ENCODE measurements around the gene CPN1.
A peak's percentile ranks its signal among the peaks of the same experiment; 100 is the strongest.

Gene CPN1

DNA sequence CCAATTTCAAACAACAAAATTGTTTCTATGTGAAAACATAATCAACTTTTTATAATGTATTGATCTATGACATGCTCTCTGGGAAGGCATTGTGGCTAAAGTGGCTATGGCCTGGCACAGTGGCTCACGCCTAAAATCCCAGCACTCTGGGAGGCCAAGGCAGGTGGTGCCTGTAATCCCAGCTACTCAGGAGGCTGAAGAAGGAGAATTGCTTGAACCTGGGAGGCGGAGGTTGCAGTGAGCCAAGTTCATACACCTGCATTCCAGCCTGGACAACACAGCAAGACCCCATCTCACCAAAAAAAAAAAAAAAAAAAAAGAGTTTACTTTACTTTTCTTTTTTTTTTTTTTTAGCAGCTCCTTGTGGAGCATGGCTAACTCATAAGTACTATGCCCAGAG is 38.9 kb upstream of the CPN1 start:
- TF ChIP-seq, protein P1, sequence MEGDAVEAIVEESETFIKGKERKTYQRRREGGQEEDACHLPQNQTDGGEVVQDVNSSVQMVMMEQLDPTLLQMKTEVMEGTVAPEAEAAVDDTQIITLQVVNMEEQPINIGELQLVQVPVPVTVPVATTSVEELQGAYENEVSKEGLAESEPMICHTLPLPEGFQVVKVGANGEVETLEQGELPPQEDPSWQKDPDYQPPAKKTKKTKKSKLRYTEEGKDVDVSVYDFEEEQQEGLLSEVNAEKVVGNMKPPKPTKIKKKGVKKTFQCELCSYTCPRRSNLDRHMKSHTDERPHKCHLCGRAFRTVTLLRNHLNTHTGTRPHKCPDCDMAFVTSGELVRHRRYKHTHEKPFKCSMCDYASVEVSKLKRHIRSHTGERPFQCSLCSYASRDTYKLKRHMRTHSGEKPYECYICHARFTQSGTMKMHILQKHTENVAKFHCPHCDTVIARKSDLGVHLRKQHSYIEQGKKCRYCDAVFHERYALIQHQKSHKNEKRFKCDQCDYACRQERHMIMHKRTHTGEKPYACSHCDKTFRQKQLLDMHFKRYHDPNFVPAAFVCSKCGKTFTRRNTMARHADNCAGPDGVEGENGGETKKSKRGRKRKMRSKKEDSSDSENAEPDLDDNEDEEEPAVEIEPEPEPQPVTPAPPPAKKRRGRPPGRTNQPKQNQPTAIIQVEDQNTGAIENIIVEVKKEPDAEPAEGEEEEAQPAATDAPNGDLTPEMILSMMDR (IDR thresholded peaks at IDR 0.05; ENCODE audit: insufficient read depth, low read depth, low read length, missing control alignments) = no peak
- no peak for DNase-seq (ENCODE audit: low read depth)
- no peak overlapping the region for H3K4me3 ChIP-seq (ENCODE audit: low read length)

DNA sequence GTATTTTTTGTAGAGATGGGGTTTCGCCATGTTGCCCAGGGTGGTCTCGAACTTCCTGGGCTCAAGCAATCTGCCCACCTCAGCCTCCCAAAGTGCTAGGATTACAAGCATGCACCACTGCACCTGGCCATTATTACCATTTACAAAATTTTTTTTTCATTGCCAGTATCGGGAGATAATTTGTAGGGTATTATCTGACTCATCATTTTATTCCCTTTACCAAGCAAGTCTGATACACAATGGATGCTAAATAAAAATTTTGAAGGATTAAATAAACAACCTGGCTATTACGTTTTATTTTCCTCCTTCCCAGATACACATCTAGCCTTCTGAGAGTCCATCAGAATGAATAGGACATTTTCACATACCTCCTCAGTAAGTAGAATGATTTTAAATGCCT is 38.1 kb upstream of the CPN1 start:
- TF ChIP-seq, protein P1 (IDR thresholded peaks at IDR 0.05; ENCODE audit: insufficient read depth, low read depth, low read length, missing control alignments) = no peak
- no peak for DNase-seq (ENCODE audit: low read depth)
- H3K4me3 ChIP-seq (ENCODE audit: low read length) = no peak overlapping the region

DNA sequence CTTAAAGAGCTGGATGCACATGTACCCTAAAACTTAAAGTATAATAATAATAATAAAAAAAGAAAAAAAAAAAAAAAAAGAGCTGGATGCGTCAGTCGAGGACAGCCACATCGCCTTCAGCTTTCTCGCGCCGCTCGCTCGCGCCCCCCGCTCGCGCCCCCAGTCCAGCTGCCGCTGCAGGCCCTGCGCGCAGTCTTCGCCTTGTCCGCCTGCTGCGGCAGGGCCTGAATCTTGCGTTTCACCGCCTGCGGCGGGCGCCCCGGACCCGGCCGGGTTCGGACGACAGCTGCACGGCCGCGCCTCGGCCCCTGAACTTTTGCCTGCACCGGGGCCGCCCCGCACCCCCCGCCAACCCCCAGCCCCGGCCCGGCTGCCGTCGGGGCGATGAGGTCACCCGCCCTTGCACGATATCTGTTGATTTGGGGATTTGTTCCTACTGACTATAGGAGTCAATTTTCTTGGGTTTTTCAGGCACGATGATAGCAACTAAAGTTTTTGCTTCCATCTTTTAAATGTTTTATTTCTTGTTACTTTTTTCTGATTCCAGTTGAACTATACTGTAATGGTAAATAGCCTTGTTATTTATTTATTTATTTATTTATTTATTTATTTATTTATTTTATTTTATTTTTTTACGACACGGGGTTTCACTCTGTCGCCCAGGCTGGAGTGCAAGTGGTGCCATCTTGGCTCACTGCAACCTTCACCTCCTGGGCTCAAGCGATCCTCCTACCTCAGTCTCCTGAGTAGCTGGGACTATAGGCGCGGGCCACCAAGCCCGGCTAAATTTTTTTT is 33.5 kb upstream of the CPN1 start:
- H3K4me3 ChIP-seq (ENCODE audit: low read length) = no peak overlapping the region
- DNase-seq (ENCODE audit: low read depth) = no peak
- TF ChIP-seq, protein P1 (IDR thresholded peaks at IDR 0.05; ENCODE audit: insufficient read depth, low read depth, low read length, missing control alignments) = no peak

DNA sequence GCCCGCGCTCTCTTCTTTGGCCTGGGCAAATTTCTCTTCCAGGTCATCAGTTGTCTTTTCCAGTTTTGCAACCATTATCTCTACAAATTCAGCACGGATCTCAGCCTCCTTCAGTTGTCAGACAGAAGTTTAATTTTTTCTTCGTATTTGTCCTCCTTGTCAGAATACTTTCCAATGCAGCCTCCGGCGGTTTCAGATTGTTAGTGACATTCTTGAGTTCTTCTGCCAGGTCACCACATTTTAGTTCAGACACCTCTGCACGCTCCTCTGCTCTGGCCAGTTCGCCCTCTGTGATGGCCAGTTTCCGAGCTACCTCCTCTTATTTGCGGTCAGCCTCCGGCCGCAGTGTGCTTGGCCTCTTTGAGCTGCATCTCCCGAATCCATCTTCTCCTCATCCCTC is 32.8 kb upstream of the CPN1 start:
- no peak for DNase-seq (ENCODE audit: low read depth)
- H3K4me3 ChIP-seq (ENCODE audit: low read length) = no peak overlapping the region
- TF ChIP-seq, protein P1 (IDR thresholded peaks at IDR 0.05; ENCODE audit: insufficient read depth, low read depth, low read length, missing control alignments) = no peak

DNA sequence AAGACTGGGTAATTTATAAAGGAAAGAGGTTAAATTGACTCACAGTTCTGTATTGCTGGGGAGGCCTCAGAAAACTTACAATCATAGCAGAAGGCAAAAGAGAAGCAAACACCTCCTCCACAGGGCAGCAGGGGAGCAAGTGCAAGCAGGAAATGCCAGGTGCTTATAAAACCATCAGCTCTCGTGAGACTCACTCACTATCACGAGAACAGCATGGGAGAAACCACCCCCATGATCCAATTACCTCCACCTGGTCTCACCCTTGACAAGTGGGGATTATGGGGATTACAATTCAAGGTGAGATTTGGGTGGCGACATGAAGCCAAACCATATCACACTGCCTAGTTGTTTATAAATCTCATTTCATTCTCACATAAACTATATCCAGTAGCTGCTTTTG is 28.0 kb upstream of the CPN1 start:
- H3K4me3 ChIP-seq (ENCODE audit: low read length) = no peak overlapping the region
- no peak for DNase-seq (ENCODE audit: low read depth)
- TF ChIP-seq, protein P1 (IDR thresholded peaks at IDR 0.05; ENCODE audit: insufficient read depth, low read depth, low read length, missing control alignments) = no peak

DNA sequence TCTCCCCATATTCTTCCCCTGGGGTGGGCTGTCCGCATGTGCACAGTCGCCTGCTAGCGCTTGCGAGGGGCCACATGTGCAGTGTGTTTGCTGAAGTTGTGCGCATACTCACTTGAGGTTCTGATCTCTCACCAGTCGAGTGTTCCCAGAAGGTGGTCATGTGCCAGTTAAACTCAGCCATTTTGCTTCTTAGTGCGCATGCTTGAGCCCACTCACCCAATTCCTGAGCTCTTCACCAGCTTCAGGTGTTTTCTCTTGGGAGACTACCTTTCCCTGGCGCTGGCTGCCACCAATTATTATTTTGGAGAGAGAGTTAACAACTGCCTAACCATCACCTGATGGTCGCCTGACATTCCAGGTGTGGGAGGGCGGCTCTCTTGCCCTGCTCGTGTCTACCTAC is 25.2 kb upstream of the CPN1 start:
- TF ChIP-seq, protein P1 (IDR thresholded peaks at IDR 0.05; ENCODE audit: insufficient read depth, low read depth, low read length, missing control alignments) = no peak
- H3K4me3 ChIP-seq (ENCODE audit: low read length) = no peak overlapping the region
- no peak for DNase-seq (ENCODE audit: low read depth)

DNA sequence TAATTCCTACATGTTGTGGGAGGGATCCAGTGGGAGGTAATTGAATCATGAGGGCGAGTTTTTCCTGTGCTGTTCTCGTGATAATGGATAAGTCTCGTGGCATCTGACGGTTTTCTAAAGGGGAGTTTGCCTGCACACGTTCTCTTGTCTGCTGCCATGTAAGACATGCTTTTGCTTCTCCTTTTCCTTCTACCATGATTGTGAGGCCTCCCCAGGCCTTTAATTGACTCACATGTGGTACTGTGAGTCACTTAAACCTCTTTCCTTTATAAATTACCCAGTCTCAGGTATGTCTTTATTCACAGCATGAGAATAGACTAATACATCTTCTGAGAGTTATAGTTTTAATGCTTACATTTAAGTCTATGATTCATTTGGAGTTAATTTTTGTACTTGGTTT is 22.6 kb upstream of the CPN1 start:
- no peak overlapping the region for H3K4me3 ChIP-seq (ENCODE audit: low read length)
- TF ChIP-seq, protein P1 (IDR thresholded peaks at IDR 0.05; ENCODE audit: insufficient read depth, low read depth, low read length, missing control alignments) = no peak
- peak; percentile 54 for DNase-seq (ENCODE audit: low read depth)

All from epithelial cell of esophagus (primary cell).